Muscle layer of duodenum (tissue), 2 donors: ENCODE results near the gene TEAD1.

Experiments used
- H3K27ac ChIP-seq: one replicate; pipeline ENCODE4 v1.7.0; 2013; ENCODE audit warnings: mild to moderate bottlenecking, low read length
- H3K27me3 ChIP-seq: one replicate; pipeline ENCODE4 v1.7.0; 2013; ENCODE audit warnings: low read depth, mild to moderate bottlenecking, control low read depth, low read length
- H3K36me3 ChIP-seq, 2 donors: one replicate each; pipeline ENCODE4 v1.7.0; 2013; ENCODE audit warnings: low read length in 2 of 2, control low read depth in 1 of 2, mild to moderate bottlenecking in 1 of 2; ENCODE audit not compliant: insufficient read depth in 2 of 2, control insufficient read depth in 1 of 2
- H3K4me1 ChIP-seq, 2 donors: one replicate each; pipeline ENCODE4 v1.7.0; 2013; ENCODE audit warnings: low read length in 2 of 2, mild to moderate bottlenecking in 2 of 2, control low read depth in 1 of 2, moderate library complexity in 1 of 2; ENCODE audit not compliant: insufficient read depth in 2 of 2, control insufficient read depth in 1 of 2
- H3K4me3 ChIP-seq, 2 donors: one replicate each; pipeline ENCODE4 v1.7.0; 2013; ENCODE audit warnings: low read length in 2 of 2, low read depth in 1 of 2, mild to moderate bottlenecking in 1 of 2
- H3K9me3 ChIP-seq, 2 donors: one replicate each; pipeline ENCODE4 v1.7.0; 2013; ENCODE audit warnings: low read length in 2 of 2, control low read depth in 1 of 2, mild to moderate bottlenecking in 1 of 2; ENCODE audit not compliant: control insufficient read depth in 1 of 2
- donor health status: healthy.

TEAD1 gene

GRCh38 chr11:12884751-12885318 lies 210.6 kb downstream of the TEAD1 start:
- no peaks in the 10 kb centered on the region for H3K27me3 ChIP-seq
- peaks cover 8 to 17% of the 10 kb centered on the region in 2 donors for H3K36me3 ChIP-seq
- H3K4me3 ChIP-seq: no peak overlapping the region
- no peaks in the 10 kb centered on the region for H3K9me3 ChIP-seq
- H3K4me1 ChIP-seq: peaks cover 9 to 16% of the 10 kb centered on the region in 2 donors
- H3K27ac ChIP-seq: peak overlapping the region; percentile 56

GRCh38 chr11:12885717-12886239 lies 211.6 kb downstream of the TEAD1 start:
- H3K36me3 ChIP-seq: peaks cover 8 to 17% of the 10 kb centered on the region in 2 donors
- H3K27me3 ChIP-seq: no peaks in the 10 kb centered on the region
- no peak overlapping the region for H3K4me3 ChIP-seq
- peaks cover 9 to 16% of the 10 kb centered on the region in 2 donors for H3K4me1 ChIP-seq
- H3K9me3 ChIP-seq: no peaks in the 10 kb centered on the region
- peak overlapping the region; percentile 33 for H3K27ac ChIP-seq

GRCh38 chr11:12886508-12886907 lies 212.3 kb downstream of the TEAD1 start:
- Histone ChIP-seq H3K27me3 (no peaks in the 10 kb centered on the region), H3K4me3 (no peak overlapping the region), H3K4me1 (peaks cover 9 to 16% of the 10 kb centered on the region in 2 donors), H3K36me3 (peaks cover 8 to 12% of the 10 kb centered on the region in 2 donors), H3K27ac (no peak overlapping the region), H3K9me3 (no peaks in the 10 kb centered on the region)

GRCh38 chr11:12888525-12889158 lies 214.4 kb downstream of the TEAD1 start:
- Histone ChIP-seq H3K36me3 (peaks cover 3 to 8% of the 10 kb centered on the region in 2 donors), H3K27me3 (no peaks in the 10 kb centered on the region), H3K4me3 (no peak overlapping the region), H3K27ac (peak overlapping the region; percentile 84), H3K9me3 (no peaks in the 10 kb centered on the region), H3K4me1 (peaks cover 9 to 18% of the 10 kb centered on the region in 2 donors)

GRCh38 chr11:12889243-12889642 lies 215.0 kb downstream of the TEAD1 start:
- Histone ChIP-seq H3K4me1 (peaks cover 9 to 21% of the 10 kb centered on the region in 2 donors), H3K36me3 (peaks cover 3 to 4% of the 10 kb centered on the region in 2 donors), H3K4me3 (no peak overlapping the region), H3K9me3 (no peaks in the 10 kb centered on the region), H3K27me3 (no peaks in the 10 kb centered on the region), H3K27ac (peak overlapping the region; percentile 84)

GRCh38 chr11:12890476-12890875 lies 216.3 kb downstream of the TEAD1 start:
- no peaks in the 10 kb centered on the region for H3K9me3 ChIP-seq
- H3K4me3 ChIP-seq: no peak overlapping the region
- H3K27me3 ChIP-seq: no peaks in the 10 kb centered on the region
- H3K36me3 ChIP-seq: peaks cover 3 to 10% of the 10 kb centered on the region in 2 donors
- no peak overlapping the region for H3K27ac ChIP-seq
- peaks cover 9 to 21% of the 10 kb centered on the region in 2 donors for H3K4me1 ChIP-seq

- no peak overlapping the region for H3K4me3 ChIP-seq
- no peak overlapping the region for H3K27ac ChIP-seq
- H3K9me3 ChIP-seq: no peaks in the 10 kb centered on the region
- H3K36me3 ChIP-seq: peaks cover 0 to 10% of the 10 kb centered on the region in 2 donors
- no peaks in the 10 kb centered on the region for H3K27me3 ChIP-seq
- peaks cover 3 to 24% of the 10 kb centered on the region in 2 donors for H3K4me1 ChIP-seq
These were observed 219.8 kb downstream of the TEAD1 start for GRCh38 chr11:12893787-12894672.

- H3K36me3 ChIP-seq: peaks cover 8 to 17% of the 10 kb centered on the region in 2 donors
- no peaks in the 10 kb centered on the region for H3K27me3 ChIP-seq
- no peak overlapping the region for H3K4me3 ChIP-seq
- no peaks in the 10 kb centered on the region for H3K9me3 ChIP-seq
- H3K27ac ChIP-seq: no peak overlapping the region
- peaks cover 0 to 25% of the 10 kb centered on the region in 2 donors for H3K4me1 ChIP-seq
These were observed 223.2 kb downstream of the TEAD1 start for GRCh38 chr11:12897390-12897789.

- H3K27ac ChIP-seq: no peak overlapping the region
These were observed 223.6 kb downstream of the TEAD1 start for GRCh38 chr11:12897867-12898266.

GRCh38 chr11:12900496-12900895 lies 226.3 kb downstream of the TEAD1 start:
- H3K27me3 ChIP-seq: no peaks in the 10 kb centered on the region
- H3K27ac ChIP-seq: no peak overlapping the region
- H3K9me3 ChIP-seq: no peaks in the 10 kb centered on the region
- H3K4me1 ChIP-seq: peaks cover 0 to 11% of the 10 kb centered on the region in 2 donors
- H3K36me3 ChIP-seq: peaks cover 8 to 16% of the 10 kb centered on the region in 2 donors
- no peak overlapping the region for H3K4me3 ChIP-seq

More at GRCh38 chr11:12897867-12898266, 223.6 kb downstream of the TEAD1 start:
- Histone ChIP-seq H3K4me1 (peaks cover 0 to 22% of the 10 kb centered on the region in 2 donors), H3K9me3 (no peaks in the 10 kb centered on the region), H3K36me3 (peaks cover 12 to 18% of the 10 kb centered on the region in 2 donors), H3K4me3 (no peak overlapping the region), H3K27me3 (no peaks in the 10 kb centered on the region)

GRCh38 chr11:12901272-12901671 lies 227.1 kb downstream of the TEAD1 start:
- Histone ChIP-seq H3K27ac (no peak overlapping the region), H3K9me3 (no peaks in the 10 kb centered on the region), H3K27me3 (no peaks in the 10 kb centered on the region), H3K36me3 (peaks cover 8 to 16% of the 10 kb centered on the region in 2 donors), H3K4me1 (peaks cover 0 to 11% of the 10 kb centered on the region in 2 donors), H3K4me3 (no peak overlapping the region)
